PC-3 (cell line): ENCODE results near the gene PHLDA3. TPM values are rescaled to one million over a fixed set of nuclear protein-coding genes. Genes with fewer than 3 reads are reported as not detected.

Experiments used
- ATAC-seq: fragments of 200-7000 bp; cut with Tn5 transposase; 2 replicates; pipeline ENCODE4 v1.9.1; 2020; ENCODE audit warnings: mild to moderate bottlenecking, moderate library complexity
- BruUV-seq: library from RNA; stranded (reverse); fragments of 400-500 nt; replicated peaks from 2 replicates; lab custom pipeline; 2021; lab: Mats Ljungman, UMichigan
- CTCF ChIA-PET: fragments of 300-600 bp; sonication (Branson Sonifier 250); formaldehyde crosslinking; loops from one replicate; lab custom pipeline; 2022; ENCODE audit warnings: antibody characterized with exemption; lab: Charles Lee
- POLR2A ChIA-PET: fragments of 300-600 bp; sonication (Branson Sonifier 250); formaldehyde crosslinking; loops from one replicate; lab custom pipeline; 2022; ENCODE audit warnings: antibody characterized with exemption; ENCODE audit not compliant: unreplicated experiment; lab: Charles Lee
- DNase-seq: peaks from one replicate; pipeline ENCODE4 v3.0.0-alpha.2; 2015
- H2AFZ ChIP-seq: fragments of 300-600 bp; sonication (generic); 2 replicates; pipeline ENCODE4 v1.6.0; 2016; ENCODE audit warnings: antibody characterized with exemption, low read length
- H3F3A ChIP-seq: fragments of 300-600 bp; sonication (generic); one replicate; pipeline ENCODE4 v1.6.0; 2017; ENCODE audit warnings: antibody characterized with exemption, low read length, control low read depth, mild to moderate bottlenecking; ENCODE audit not compliant: unreplicated experiment
- H3K27ac ChIP-seq: fragments of 300-600 bp; sonication (generic); 2 replicates; pipeline ENCODE4 v1.5.1; 2016; ENCODE audit warnings: mild to moderate bottlenecking, low read length
- H3K27me3 ChIP-seq: fragments of 300-600 bp; sonication (generic); 2 replicates; pipeline ENCODE4 v1.6.1; 2016; ENCODE audit warnings: low read length, mixed read lengths
- H3K36me3 ChIP-seq: fragments of 300-600 bp; sonication (generic); 2 replicates; pipeline ENCODE4 v1.6.1; 2016; ENCODE audit warnings: low read depth, mixed run types, low read length, mixed read lengths
- H3K4me1 ChIP-seq: fragments of 300-600 bp; sonication (generic); 2 replicates; pipeline ENCODE4 v1.5.1; 2016; ENCODE audit warnings: low read length; ENCODE audit not compliant: insufficient read depth
- H3K4me2 ChIP-seq: fragments of 300-600 bp; sonication (generic); 2 replicates; pipeline ENCODE4 v1.6.0; 2016; ENCODE audit warnings: low read length
- H3K4me3 ChIP-seq: fragments of 300-600 bp; sonication (generic); 2 replicates; pipeline ENCODE4 v1.5.1; 2016; ENCODE audit warnings: mild to moderate bottlenecking, low read length, mixed read lengths
- H3K79me2 ChIP-seq: fragments of 300-600 bp; sonication (generic); 2 replicates; pipeline ENCODE4 v1.6.1; 2017; ENCODE audit warnings: low read length, mixed read lengths
- H3K9ac ChIP-seq: fragments of 300-600 bp; sonication (generic); 2 replicates; pipeline ENCODE4 v1.6.0; 2016; ENCODE audit warnings: mild to moderate bottlenecking, low read length
- H3K9me2 ChIP-seq: fragments of 300-600 bp; sonication (generic); replicated peaks from 2 replicates; pipeline ENCODE4 v1.6.1; 2016; ENCODE audit warnings: mixed run types, low read length, mixed read lengths
- H3K9me3 ChIP-seq: fragments of 300-600 bp; sonication (generic); 2 replicates; pipeline ENCODE4 v1.6.1; 2016; ENCODE audit warnings: low read length, mixed read lengths
- H4K20me1 ChIP-seq: fragments of 300-600 bp; sonication (generic); 2 replicates; pipeline ENCODE4 v1.6.1; 2016; ENCODE audit warnings: low read length, mixed read lengths
- CTCF ChIP-seq: fragments of 300-600 bp; sonication (generic); conservative IDR thresholded peaks from 2 replicates; pipeline ENCODE4 v1.5.1; 2017; ENCODE audit warnings: antibody characterized with exemption, low read depth, mild to moderate bottlenecking, low read length
- EZH2 ChIP-seq: fragments of 300-600 bp; sonication (generic); IDR thresholded peaks from one replicate; pipeline ENCODE4 v1.6.1; 2017; ENCODE audit warnings: antibody characterized with exemption, mild to moderate bottlenecking, low read length; ENCODE audit not compliant: unreplicated experiment
- EZH2phosphoT487 ChIP-seq: fragments of 300-600 bp; sonication (generic); IDR thresholded peaks from 2 replicates; pipeline ENCODE4 v1.6.1; 2018; ENCODE audit warnings: mild to moderate bottlenecking, antibody characterized with exemption, low read length, borderline replicate concordance
- intact Hi-C: fragments of 100-400 bp; cut with micrococcal nuclease; formaldehyde crosslinking; loops from 2 replicates; pipeline ENCODE4 v1.9.0; 2023
- total RNA-seq: library from RNA; depleted of rRNA; stranded (reverse); fragments of >200 nt; gene quantifications from 2 replicates; pipeline ENCODE4 v1.2.3, GENCODE V29; 2014

The PHLDA3 gene
- total RNA-seq, 1 experiment from 2014 or later = 216 TPM

GRCh38 chr1:201481761-201482493 is 12.9 kb upstream of the PHLDA3 start:
- no peaks in the 10 kb centered on the region for H4K20me1 ChIP-seq
- CTCF ChIA-PET = interaction anchor here (0.5 to 3.9 kb wide), 9 partner anchors 9 to 76 kb away, joined by 3 to 67 read pairs (median 8); no protein-coding TSS in a partner anchor
- no peak for TF ChIP-seq EZH2
- TF ChIP-seq CTCF = peak; percentile 85
- peak overlapping the region; percentile 49 for H3K4me2 ChIP-seq
- H2AFZ ChIP-seq = no peak overlapping the region
- no peaks in the 10 kb centered on the region for H3K9me2 ChIP-seq
- ATAC-seq = peak; percentile 68
- BruUV-seq = no TSS peak
- POLR2A ChIA-PET = no interaction called here
- H3K4me1 ChIP-seq = peaks cover 17% of the 10 kb centered on the region
- no peaks in the 10 kb centered on the region for H3K27me3 ChIP-seq
- intact Hi-C loops = loop anchor here (1.0 to 5.0 kb wide), 2 partner anchors 31 to 230 kb away; no protein-coding TSS in a partner anchor
- peak; percentile 76 for DNase-seq
- no peaks in the 10 kb centered on the region for H3K79me2 ChIP-seq
- H3K9ac ChIP-seq = no peak overlapping the region
- H3K4me3 ChIP-seq = no peak overlapping the region
- no peaks in the 10 kb centered on the region for H3F3A ChIP-seq
- H3K36me3 ChIP-seq = peaks cover 22% of the 10 kb centered on the region
- H3K27ac ChIP-seq = no peak overlapping the region
- no peaks in the 10 kb centered on the region for H3K9me3 ChIP-seq

DNA sequence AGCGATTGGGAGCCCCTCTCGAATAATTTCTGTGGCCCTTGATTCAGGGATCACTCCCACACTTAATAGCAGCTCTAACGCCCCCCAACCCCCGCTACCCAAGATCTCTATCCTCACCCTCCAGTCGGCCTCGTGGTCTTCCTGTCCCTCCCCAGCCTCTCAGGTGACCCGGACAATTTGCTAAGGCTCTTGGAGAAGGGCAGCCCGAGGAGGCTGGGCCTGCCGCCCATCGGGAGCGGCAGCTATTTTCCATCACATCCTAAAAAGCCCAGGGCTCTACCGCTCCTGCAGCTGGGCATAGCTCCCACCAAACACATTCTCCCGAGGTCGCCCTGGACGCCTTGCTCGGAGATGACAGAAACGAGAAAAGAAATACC is 12.0 kb upstream of the PHLDA3 start:
- no peaks in the 10 kb centered on the region for H4K20me1 ChIP-seq
- TF ChIP-seq EZH2phosphoT487 (no peak), CTCF (no peak), EZH2 (no peak)
- H3K4me1 ChIP-seq = peaks cover 26% of the 10 kb centered on the region
- H3K4me3 ChIP-seq = peak overlapping the region; percentile 52
- intact Hi-C loops = loop anchor here (5.0 kb wide), 1 partner anchor 231 kb away; no protein-coding TSS in a partner anchor
- peak; percentile 3; the same call in 1 of the 2 replicates for ATAC-seq
- no peaks in the 10 kb centered on the region for H3K9me2 ChIP-seq
- H2AFZ ChIP-seq = 0 out of 2 replicates have a peak overlapping the region, but pooled peaks have one; percentile 17
- H3K9me3 ChIP-seq = no peaks in the 10 kb centered on the region
- H3K27ac ChIP-seq = peak overlapping the region; percentile 72
- no peak for DNase-seq
- no peaks in the 10 kb centered on the region for H3K27me3 ChIP-seq
- H3F3A ChIP-seq = no peaks in the 10 kb centered on the region
- ChIA-PET POLR2A (interaction anchor here (0.6 to 1.2 kb wide), 5 partner anchors 14 to 33 kb away, joined by 4 to 11 read pairs (median 7); no protein-coding TSS in a partner anchor), CTCF (interaction anchor here (1.0 to 3.9 kb wide), 5 partner anchors 19 to 45 kb away, joined by 3 to 67 read pairs (median 30); no protein-coding TSS in a partner anchor)
- peaks cover 17% of the 10 kb centered on the region for H3K36me3 ChIP-seq
- H3K9ac ChIP-seq = peak overlapping the region; percentile 62
- TSS peak; percentile 100 for BruUV-seq
- H3K4me2 ChIP-seq = peak overlapping the region; percentile 80
- H3K79me2 ChIP-seq = no peaks in the 10 kb centered on the region
